NCI-H524 (cell line): ENCODE data around the gene OPCML.

Source experiments
- DNase-seq, 2 experiments: peaks; one replicate each; lab custom pipeline; 2025; lab: John Stamatoyannopoulos, UW

Gene OPCML

DNA sequence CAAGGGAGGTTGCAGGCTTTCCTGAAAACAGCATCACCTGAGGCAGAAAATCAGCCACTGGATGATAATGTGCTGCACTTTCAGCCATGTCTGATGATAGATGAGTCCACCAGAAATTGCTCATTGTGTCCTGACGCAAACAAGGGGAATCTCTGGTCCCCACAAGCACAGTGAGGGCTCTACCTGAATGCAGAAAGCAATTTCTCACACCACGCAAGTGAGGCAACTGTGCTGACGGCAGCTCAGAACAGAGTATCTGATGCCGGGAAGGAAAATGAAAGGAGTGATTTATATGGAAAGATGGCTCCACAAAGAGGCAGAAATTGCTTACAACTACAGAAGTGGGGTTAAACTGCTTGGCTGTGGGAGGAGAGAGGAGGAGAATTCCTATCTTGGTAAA, 867.1 kb downstream of the OPCML start:
- no peak for DNase-seq

DNA sequence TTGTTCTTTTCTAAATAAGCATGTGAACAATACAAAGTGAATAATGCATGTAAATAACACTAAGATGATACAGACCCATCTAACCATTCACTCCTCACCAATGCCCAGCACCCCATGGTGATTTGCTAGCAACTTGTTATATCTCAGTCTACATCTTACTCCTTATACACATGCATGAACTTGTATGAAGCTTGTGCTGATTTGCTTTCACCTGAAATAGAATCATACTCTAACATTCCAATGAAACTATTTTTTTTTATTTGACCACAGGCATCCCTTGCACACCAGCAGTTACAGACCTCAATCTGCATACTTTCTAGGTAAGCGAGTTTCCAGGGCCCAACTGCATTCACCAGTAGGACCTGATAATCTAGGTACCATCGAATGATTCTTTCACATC, 873.6 kb downstream of the OPCML start:
- no peak for DNase-seq

DNA sequence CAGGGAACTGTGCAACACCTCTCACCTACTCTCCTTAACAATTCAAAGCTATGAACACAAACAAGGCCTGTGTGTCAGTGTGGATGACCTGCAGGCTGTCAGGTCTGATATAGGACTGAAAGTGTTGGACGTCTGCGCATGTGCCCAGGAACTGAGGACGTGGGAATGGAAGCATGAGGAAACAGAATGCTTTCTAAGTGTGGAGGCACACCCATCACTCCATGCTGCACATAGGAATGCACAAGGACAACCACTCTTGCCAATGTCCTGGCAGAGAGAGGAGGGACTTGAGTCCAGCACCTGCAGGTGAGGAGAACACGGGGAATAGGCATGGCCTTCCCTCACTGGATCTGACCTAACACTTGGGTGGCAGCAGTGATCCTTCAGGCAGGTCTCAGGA, 874.3 kb downstream of the OPCML start:
- no peak for DNase-seq

DNA sequence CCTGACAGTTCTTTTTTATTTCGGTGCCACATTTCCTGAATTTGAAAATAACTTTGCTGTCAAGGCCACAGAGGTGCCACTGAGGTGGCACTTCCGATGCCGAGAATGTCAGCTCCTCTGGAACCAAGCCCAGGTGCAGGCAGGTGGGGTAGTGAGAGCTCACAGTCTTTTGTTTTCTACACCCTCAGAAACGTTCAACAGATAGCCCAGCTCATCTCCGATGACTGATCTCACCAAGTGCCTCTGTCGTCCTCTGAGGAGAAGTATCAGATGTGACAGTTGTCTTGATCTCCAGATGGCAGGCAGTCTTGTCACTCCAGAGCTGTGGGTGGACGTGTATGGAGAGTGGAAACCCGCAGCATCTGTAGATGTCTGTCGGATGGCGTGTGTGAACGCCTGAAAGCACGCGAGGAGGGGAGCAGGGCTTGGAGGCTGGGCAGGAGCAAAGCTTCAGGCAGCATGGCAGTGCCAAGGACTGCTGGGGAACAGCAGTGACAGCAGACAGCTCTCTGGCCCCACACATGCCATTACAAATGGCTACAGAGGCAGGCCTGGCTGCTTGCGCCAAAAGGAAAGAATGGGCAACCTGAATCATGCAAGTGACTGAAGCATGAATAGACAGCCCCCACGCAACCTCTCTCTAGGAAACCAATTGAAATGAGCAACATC, 877.0 kb downstream of the OPCML start:
- peak; percentile 37 to 81 for DNase-seq

- DNase-seq, result no peak
Observed at GRCh38 chr11:132653237-132653636, 879.1 kb downstream of the OPCML start.

DNA sequence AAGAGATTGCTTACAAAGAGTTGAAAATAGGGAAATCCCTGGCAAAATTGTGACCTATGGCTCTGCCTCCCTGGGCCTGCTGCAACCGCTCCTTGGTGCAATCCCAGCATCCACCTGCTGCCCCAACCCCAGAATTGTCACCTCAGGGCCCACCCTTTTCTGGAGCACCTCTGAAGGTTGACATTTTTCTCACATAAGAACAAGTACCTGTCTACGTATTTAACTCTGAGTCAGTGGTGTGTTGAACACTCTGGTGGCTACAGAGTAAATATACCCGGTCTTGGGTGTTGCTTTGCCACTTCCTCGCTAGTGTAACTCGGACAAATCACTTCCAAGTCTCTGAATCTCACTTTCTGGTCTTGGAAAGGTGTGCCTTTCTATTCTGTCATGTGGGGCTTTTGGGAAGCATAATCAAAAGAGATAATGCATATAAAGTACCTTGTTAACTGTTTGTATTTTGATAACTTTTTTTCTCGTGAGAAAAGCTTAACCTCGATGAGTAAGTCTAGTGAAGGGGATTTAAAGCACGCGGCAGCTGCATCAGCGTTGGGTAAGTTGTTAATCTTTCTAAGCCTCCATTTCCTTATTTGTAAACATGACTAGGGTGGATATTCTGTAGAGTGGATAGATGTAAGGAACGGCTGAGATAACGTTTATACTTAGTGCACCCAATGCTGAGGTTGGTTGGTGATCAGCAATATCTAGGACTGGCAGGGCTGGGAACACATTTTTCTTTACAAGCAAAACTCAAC, 881.2 kb downstream of the OPCML start:
- DNase-seq, result peak in 1 of 2 experiments; percentile 17

- no peak for DNase-seq
Observed at GRCh38 chr11:132649277-132649676, 883.0 kb downstream of the OPCML start.

- no peak for DNase-seq
Observed at GRCh38 chr11:132648851-132649250, 883.5 kb downstream of the OPCML start.

- no peak for DNase-seq
Observed at GRCh38 chr11:132646890-132647289, 885.4 kb downstream of the OPCML start.

- peak; percentile 37 to 66 for DNase-seq
Observed at GRCh38 chr11:132644520-132645239, 887.6 kb downstream of the OPCML start.

GRCh38 chr11:132643239-132643638, 889.1 kb downstream of the OPCML start:
- no peak for DNase-seq

DNA sequence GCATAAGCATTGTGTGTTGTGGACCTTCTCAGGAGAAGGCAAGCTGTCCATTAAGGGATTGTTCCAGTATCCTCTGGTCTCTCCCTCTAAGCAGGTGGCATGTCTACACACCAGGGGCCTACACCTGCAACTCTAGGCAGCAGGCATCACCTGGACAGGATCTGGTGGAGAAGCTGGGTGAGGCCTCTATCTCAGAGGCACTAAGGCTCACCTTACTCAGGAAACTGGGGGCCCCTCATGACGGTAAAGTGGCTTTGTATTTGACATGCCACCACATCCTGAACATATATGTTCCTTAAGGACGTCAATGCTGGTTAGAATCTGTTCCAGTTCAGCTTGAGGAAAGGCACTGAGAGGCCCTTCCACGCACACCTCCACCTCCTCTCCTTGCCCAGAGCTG, 891.3 kb downstream of the OPCML start:
- no peak for DNase-seq

DNA sequence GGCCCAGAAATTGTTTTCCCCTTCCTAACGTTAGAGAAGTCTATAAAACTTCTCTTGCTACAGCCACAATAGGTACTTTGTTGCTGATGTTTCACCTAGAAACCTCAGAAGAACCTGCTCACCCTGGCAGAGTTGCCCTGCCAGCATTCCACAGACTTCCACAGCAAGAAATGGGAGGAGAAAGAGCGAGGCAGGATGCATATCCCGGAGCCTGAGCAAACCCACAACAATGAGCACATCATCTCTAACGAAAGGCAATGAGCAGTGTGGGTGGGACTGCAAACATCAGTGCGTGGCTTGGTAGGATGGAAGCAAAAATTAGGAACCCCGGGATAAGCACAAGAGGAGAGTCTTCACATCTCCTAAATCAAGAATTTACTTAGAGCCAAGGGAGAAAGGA, 892.3 kb downstream of the OPCML start:
- DNase-seq, result no peak

GRCh38 chr11:132639403-132639802, 892.9 kb downstream of the OPCML start:
- DNase-seq, result no peak

- DNase-seq, result no peak
Observed at GRCh38 chr11:132638423-132638822, 893.9 kb downstream of the OPCML start.

DNA sequence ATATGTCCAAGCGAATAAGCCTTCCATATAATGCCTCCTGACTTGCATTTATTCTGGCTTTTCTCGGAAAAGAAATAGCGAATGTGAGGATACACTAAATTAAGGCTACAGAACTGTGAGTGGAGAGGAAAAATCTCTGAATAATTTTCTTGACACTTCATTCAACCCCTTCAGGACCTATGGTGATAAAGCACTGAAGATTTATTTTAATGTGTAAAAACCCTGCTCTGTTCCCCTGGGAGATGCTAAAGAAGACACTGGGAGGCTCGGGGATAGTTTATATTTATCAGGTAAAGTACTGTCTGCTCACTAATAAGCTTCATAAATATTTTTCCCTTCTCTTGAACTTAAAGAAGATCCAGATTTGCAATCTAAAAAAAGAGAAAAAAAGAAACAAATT, 895.8 kb downstream of the OPCML start:
- no peak for DNase-seq

- no peak for DNase-seq
Observed at GRCh38 chr11:132632641-132633124, 899.6 kb downstream of the OPCML start.

- no peak for DNase-seq
Observed at GRCh38 chr11:132631989-132632388, 900.3 kb downstream of the OPCML start.

GRCh38 chr11:132627981-132628380, 904.3 kb downstream of the OPCML start:
- no peak for DNase-seq

DNA sequence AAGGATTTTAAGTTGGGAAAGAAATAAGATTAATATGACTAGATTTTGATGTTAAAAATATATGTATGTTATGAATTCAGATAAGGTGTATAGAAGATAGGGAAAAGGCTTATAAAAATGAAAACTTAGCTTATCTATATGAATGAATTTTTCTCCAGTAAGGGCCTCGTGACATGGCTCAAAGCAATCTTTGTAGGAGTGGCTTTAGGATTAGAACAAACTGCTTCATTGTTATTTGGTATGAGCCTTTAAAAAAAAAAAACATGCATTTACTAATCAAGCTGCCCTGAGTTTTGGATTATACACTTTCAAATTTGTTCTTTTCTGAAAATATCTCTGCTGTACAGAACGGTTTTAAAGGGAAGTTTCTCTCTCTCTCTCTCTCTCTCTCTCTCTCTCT, 905.9 kb downstream of the OPCML start:
- no peak for DNase-seq

- DNase-seq, result peak; percentile 28 to 73
Observed at GRCh38 chr11:132623511-132623910, 908.8 kb downstream of the OPCML start.

GRCh38 chr11:132621976-132622580, 910.2 kb downstream of the OPCML start:
- no peak for DNase-seq
